Vagina (tissue), 2 donors: Measurements from ENCODE around the gene VSIG8.

Source experiments
- CTCF ChIP-seq, 3 experiments: fragments of 450-650 bp in 2 of 3; fragments of 200-600 bp in 1 of 3; sonication (generic) in 1 of 3; IDR thresholded peaks; one replicate each; pipeline ENCODE4 v1.5.1; 2017 to 2019; ENCODE audit warnings: antibody characterized with exemption in 3 of 3, mild to moderate bottlenecking in 2 of 3, moderate library complexity in 2 of 3
- POLR2A ChIP-seq, 2 donors: fragments of 450-650 bp; IDR thresholded peaks; one replicate each; pipeline ENCODE4 v1.6.1; 2017; ENCODE audit warnings: antibody characterized with exemption in 2 of 2, mild to moderate bottlenecking in 2 of 2, moderate library complexity in 2 of 2
- POLR2AphosphoS5 ChIP-seq, 2 donors: sonication (generic); formaldehyde crosslinking; IDR thresholded peaks; one replicate each; pipeline ENCODE4 v1.9.0; 2017; ENCODE audit warnings: antibody characterized with exemption in 2 of 2, mild to moderate bottlenecking in 2 of 2, low read depth in 1 of 2; ENCODE audit not compliant: insufficient read depth in 1 of 2

- no peak for TF ChIP-seq POLR2A (IDR thresholded peaks at IDR 0.05)
- no peak for TF ChIP-seq CTCF (IDR thresholded peaks at IDR 0.05)
- TF ChIP-seq POLR2AphosphoS5 (IDR thresholded peaks at IDR 0.05; ENCODE audit: insufficient read depth in 1 of 2, low read depth in 1 of 2) = no peak
These were observed 44.5 kb upstream of the VSIG8 start for GRCh38 chr1:159906960-159907359.
